Measurements from ENCODE around the gene KCNQ1. TPM values are rescaled to one million over a fixed set of nuclear protein-coding genes. Genes with fewer than 3 reads are reported as not detected.

The KCNQ1 gene
- total RNA-seq, 1 experiment from 2014 or later = 10.7 TPM

GRCh38 chr11:2744166-2744565 lies 299.4 kb downstream of the KCNQ1 start (continued):
- TF ChIP-seq, protein P1, sequence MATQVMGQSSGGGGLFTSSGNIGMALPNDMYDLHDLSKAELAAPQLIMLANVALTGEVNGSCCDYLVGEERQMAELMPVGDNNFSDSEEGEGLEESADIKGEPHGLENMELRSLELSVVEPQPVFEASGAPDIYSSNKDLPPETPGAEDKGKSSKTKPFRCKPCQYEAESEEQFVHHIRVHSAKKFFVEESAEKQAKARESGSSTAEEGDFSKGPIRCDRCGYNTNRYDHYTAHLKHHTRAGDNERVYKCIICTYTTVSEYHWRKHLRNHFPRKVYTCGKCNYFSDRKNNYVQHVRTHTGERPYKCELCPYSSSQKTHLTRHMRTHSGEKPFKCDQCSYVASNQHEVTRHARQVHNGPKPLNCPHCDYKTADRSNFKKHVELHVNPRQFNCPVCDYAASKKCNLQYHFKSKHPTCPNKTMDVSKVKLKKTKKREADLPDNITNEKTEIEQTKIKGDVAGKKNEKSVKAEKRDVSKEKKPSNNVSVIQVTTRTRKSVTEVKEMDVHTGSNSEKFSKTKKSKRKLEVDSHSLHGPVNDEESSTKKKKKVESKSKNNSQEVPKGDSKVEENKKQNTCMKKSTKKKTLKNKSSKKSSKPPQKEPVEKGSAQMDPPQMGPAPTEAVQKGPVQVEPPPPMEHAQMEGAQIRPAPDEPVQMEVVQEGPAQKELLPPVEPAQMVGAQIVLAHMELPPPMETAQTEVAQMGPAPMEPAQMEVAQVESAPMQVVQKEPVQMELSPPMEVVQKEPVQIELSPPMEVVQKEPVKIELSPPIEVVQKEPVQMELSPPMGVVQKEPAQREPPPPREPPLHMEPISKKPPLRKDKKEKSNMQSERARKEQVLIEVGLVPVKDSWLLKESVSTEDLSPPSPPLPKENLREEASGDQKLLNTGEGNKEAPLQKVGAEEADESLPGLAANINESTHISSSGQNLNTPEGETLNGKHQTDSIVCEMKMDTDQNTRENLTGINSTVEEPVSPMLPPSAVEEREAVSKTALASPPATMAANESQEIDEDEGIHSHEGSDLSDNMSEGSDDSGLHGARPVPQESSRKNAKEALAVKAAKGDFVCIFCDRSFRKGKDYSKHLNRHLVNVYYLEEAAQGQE (IDR thresholded peaks at IDR 0.05; ENCODE audit: low read depth) = no peak
- TF ChIP-seq JUND (IDR thresholded peaks at IDR 0.05) (no peak), SP1 (IDR thresholded peaks at IDR 0.05; ENCODE audit: low read depth) (no peak), MAX (IDR thresholded peaks at IDR 0.05) (no peak), SRF (IDR thresholded peaks at IDR 0.05; ENCODE audit: low read depth) (no peak), ATF3 (IDR thresholded peaks at IDR 0.05) (no peak), CEBPB (IDR thresholded peaks at IDR 0.05; ENCODE audit: low read depth) (no peak), ZFX (IDR thresholded peaks at IDR 0.05) (no peak), ZNF274 (IDR thresholded peaks at IDR 0.05; ENCODE audit: low read depth, low read length) (no peak), RAD21 (IDR thresholded peaks at IDR 0.05; ENCODE audit: low read depth) (no peak)
- TF ChIP-seq, protein P2, sequence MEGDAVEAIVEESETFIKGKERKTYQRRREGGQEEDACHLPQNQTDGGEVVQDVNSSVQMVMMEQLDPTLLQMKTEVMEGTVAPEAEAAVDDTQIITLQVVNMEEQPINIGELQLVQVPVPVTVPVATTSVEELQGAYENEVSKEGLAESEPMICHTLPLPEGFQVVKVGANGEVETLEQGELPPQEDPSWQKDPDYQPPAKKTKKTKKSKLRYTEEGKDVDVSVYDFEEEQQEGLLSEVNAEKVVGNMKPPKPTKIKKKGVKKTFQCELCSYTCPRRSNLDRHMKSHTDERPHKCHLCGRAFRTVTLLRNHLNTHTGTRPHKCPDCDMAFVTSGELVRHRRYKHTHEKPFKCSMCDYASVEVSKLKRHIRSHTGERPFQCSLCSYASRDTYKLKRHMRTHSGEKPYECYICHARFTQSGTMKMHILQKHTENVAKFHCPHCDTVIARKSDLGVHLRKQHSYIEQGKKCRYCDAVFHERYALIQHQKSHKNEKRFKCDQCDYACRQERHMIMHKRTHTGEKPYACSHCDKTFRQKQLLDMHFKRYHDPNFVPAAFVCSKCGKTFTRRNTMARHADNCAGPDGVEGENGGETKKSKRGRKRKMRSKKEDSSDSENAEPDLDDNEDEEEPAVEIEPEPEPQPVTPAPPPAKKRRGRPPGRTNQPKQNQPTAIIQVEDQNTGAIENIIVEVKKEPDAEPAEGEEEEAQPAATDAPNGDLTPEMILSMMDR (IDR thresholded peaks at IDR 0.05 in 2 of 3, conservative IDR thresholded peaks at IDR 0.05 in 1 of 3; ENCODE audit: borderline replicate concordance in 1 of 3, insufficient read depth in 1 of 3, low read depth in 2 of 3, low read length in 2 of 3) = no peak
